Measurements from ENCODE around the gene GPR42.

DNA sequence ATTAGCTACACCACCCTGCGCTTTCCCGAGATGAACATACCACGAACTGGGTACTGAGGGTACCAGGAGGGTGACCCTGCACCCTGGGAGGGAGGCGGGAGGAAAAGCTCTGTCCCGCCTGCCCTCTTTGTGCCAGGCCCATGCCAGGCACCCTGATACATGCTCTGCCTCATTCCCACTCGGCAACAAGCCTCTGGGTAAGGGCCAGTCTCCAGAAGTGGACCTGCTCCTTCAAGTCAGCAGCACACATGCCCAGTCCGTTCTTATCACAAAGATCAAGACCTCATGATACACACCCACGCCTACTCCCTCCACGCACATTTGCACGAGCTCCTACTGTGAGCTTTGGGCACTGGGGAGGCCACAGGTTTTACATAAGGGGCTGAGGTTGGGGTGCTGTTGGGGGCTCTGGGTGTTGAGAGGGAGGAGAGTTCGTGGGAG, 25.2 kb upstream of the GPR42 start:
- TF ChIP-seq ZNF138 (tag by site-specific recombination; IDR thresholded peaks at IDR 0.05; ENCODE audit: borderline replicate concordance) (no peak), CTCF (tag by site-specific recombination; IDR thresholded peaks at IDR 0.05) (no peak)
